ENCODE results near the gene TF. TPM values are rescaled to one million over a fixed set of nuclear protein-coding genes. Genes with fewer than 3 reads are reported as not detected.

The TF gene
- polyA plus RNA-seq, 1 donor (not counting 4 experiments of a cell fraction or from before 2014, with no cell fraction given), result 0.30 TPM

DNA sequence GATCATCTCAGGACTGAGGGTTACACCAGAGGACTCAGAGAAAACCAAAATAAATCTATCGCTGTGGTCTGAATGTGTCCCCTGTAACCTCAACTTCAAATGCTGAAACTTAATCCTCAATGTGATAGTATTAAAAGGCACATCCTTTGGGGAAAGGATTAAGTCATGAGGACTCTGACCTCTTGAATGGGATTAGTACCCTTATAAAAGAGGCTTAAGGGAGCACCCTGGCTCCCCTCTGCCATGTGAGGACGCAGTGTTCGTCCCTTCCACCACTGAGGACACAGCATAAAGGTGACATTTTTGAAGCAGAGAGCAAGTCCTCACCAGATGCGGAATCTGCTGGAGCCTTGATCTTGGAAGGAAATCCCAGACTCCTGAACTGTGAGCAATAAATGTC is 98.9 kb downstream of the TF start:
- TF ChIP-seq, protein P1, sequence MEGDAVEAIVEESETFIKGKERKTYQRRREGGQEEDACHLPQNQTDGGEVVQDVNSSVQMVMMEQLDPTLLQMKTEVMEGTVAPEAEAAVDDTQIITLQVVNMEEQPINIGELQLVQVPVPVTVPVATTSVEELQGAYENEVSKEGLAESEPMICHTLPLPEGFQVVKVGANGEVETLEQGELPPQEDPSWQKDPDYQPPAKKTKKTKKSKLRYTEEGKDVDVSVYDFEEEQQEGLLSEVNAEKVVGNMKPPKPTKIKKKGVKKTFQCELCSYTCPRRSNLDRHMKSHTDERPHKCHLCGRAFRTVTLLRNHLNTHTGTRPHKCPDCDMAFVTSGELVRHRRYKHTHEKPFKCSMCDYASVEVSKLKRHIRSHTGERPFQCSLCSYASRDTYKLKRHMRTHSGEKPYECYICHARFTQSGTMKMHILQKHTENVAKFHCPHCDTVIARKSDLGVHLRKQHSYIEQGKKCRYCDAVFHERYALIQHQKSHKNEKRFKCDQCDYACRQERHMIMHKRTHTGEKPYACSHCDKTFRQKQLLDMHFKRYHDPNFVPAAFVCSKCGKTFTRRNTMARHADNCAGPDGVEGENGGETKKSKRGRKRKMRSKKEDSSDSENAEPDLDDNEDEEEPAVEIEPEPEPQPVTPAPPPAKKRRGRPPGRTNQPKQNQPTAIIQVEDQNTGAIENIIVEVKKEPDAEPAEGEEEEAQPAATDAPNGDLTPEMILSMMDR (optimal IDR thresholded peaks at IDR 0.05 in 1 of 3, IDR thresholded peaks at IDR 0.05 in 1 of 3, conservative IDR thresholded peaks at IDR 0.05 in 1 of 3; ENCODE audit: extremely low read depth in 1 of 3, insufficient read depth in 2 of 3, low read length in 3 of 3), result no peak
- no peak for TF ChIP-seq EZH2 (IDR thresholded peaks at IDR 0.05; ENCODE audit: low read length)
- FAIRE-seq, result no peak

More for the DNA sequence above, 98.9 kb downstream of the TF start:
- dilution Hi-C loops (cut with MboI; ENCODE audit: extremely low pct_ligation_motif_present, low sequenced_read_pairs), result no loop called here
- Histone ChIP-seq H3K9me3 (ENCODE audit: control insufficient read depth, low read depth, low read length) (no peaks in the 10 kb centered on the region), H3K4me2 (ENCODE audit: control insufficient read depth, extremely low read depth, insufficient read depth, low read depth, low read length) (no peak overlapping the region), H3K9me1 (ENCODE audit: control insufficient read depth, extremely low read depth, insufficient read depth, low read length) (no peaks in the 10 kb centered on the region), H3K27ac (ENCODE audit: control insufficient read depth, insufficient read depth, low read length) (no peak overlapping the region), H3K79me2 (ENCODE audit: control insufficient read depth, insufficient read depth, low read length) (no peaks in the 10 kb centered on the region), H4K20me1 (ENCODE audit: control insufficient read depth, extremely low read depth, insufficient read depth, low read length) (no peaks in the 10 kb centered on the region), H3K27me3 (ENCODE audit: control insufficient read depth, extremely low read depth, insufficient read depth, low read length) (peaks cover 5% of the 10 kb centered on the region), H3K9ac (ENCODE audit: control insufficient read depth, extremely low read depth, insufficient read depth, low read length) (no peak overlapping the region), H3K4me3 (ENCODE audit: control insufficient read depth in 2 of 3, extremely low read depth in 1 of 3, insufficient read depth in 2 of 3, low read depth in 1 of 3, low read length in 3 of 3) (no peak overlapping the region), H2AFZ (ENCODE audit: control insufficient read depth, low read length) (no peak overlapping the region), H3K4me1 (ENCODE audit: control insufficient read depth, extremely low read depth, insufficient read depth, low read length) (no peaks in the 10 kb centered on the region), H3K36me3 (ENCODE audit: control insufficient read depth in 2 of 2, extremely low read depth in 1 of 2, insufficient read depth in 2 of 2, low read length in 2 of 2) (no peaks in the 10 kb centered on the region)
- no peak for DNase-seq (ENCODE audit: low read depth, low spot score)

Small RNAs within 50 kb of the gene (small RNA-seq; reads per million reads assigned to genes)
- gene RNA5SP140 (ENCODE audit: insufficient read length in 3 of 3, low read depth in 3 of 3, low replicate concordance in 1 of 3), result 0 reads per million in 3 experiments

Other genes starting within 250 kb of the TF start
- 86.2 to 150 TPM (median 122 TPM) in 3 replicates for gene CDV3, start 172.7 kb upstream of the TF start, polyA plus RNA-seq
- gene TOPBP1, start 84.5 kb upstream of the TF start, polyA plus RNA-seq, result 19.1 to 26.1 TPM (median 20.7 TPM) in 3 replicates
- gene SRPRB, start 59.4 kb downstream of the TF start, polyA plus RNA-seq, result 55.9 to 73.8 TPM (median 60.2 TPM) in 3 replicates
- 2.2 to 5.5 TPM (median 2.9 TPM) in 3 replicates for gene RAB6B, start 149.5 kb downstream of the TF start, polyA plus RNA-seq